HepG2 (cell line): ENCODE data around the gene PARP16. TPM values are rescaled to one million over a fixed set of nuclear protein-coding genes. Genes with fewer than 3 reads are reported as not detected.

ENCODE experiments used
- ATAC-seq: fragments of 200-7000 bp; cut with Tn5 transposase; 3 replicates; pipeline ENCODE4 v1.9.1; 2020; ENCODE audit warnings: mild to moderate bottlenecking, moderate library complexity
- BruUV-seq: library from RNA; stranded (reverse); fragments of 400-500 nt; replicated peaks from 2 replicates; lab custom pipeline; 2021; lab: Mats Ljungman, UMichigan
- CTCF ChIA-PET: fragments of 300-600 bp; formaldehyde crosslinking; extraction: SDS; loops from one replicate; lab custom pipeline; 2021; ENCODE audit warnings: low total read pairs, inconsistent platforms, low intra/inter-chr PET ratio; lab: Yijun Ruan, JAX
- POLR2A ChIA-PET: fragments of 350-600 bp; sonication (Branson Sonifier 250); formaldehyde crosslinking; loops from one replicate; lab custom pipeline; 2020; ENCODE audit warnings: antibody characterized with exemption, inconsistent platforms; lab: Yijun Ruan, JAX
- DNase-seq: peaks from one replicate; pipeline ENCODE4 v3.0.0-alpha.2; 2015; ENCODE audit warnings: low spot score
- FAIRE-seq: peaks from 3 replicates; lab custom pipeline; 2011; peaks lifted over from hg19 to GRCh38; lab: Jason Lieb, UNC
- H2AFZ ChIP-seq: one replicate; pipeline ENCODE4 v1.6.1; 2011; ENCODE audit warnings: low read length, inconsistent platforms
- H3K27ac ChIP-seq: fragments of 300-600 bp; 3 replicates; pipeline ENCODE4 v1.8.0; 2011; ENCODE audit warnings: mixed run types, mild to moderate bottlenecking, mixed read lengths, low read length, inconsistent platforms; ENCODE audit not compliant: insufficient read depth; ENCODE audit errors: extremely low read length
- H3K27me3 ChIP-seq, 2 experiments: fragments of 200-600 bp in 1 of 2; 2 replicates in 1 of 2; 3 replicates in 1 of 2; pipeline versions ENCODE4 v1.6.0 to v1.8.0; 2011; ENCODE audit warnings: low read length in 2 of 2, mild to moderate bottlenecking in 2 of 2, moderate library complexity in 2 of 2, inconsistent platforms in 1 of 2; ENCODE audit not compliant: insufficient read depth in 2 of 2, control insufficient read depth in 1 of 2
- H3K36me3 ChIP-seq, 2 experiments: fragments of 200-600 bp in 1 of 2; replicated peaks in 1 of 2; 2 replicates in 1 of 2; 3 replicates in 1 of 2; pipeline versions ENCODE4 v1.5.1 to v1.8.0; 2011; ENCODE audit warnings: low read length in 2 of 2, inconsistent platforms in 1 of 2; ENCODE audit not compliant: insufficient read depth in 2 of 2, control insufficient read depth in 1 of 2
- H3K4me1 ChIP-seq: 2 replicates; pipeline ENCODE4 v1.5.1; 2012; ENCODE audit warnings: low read length, inconsistent platforms; ENCODE audit not compliant: insufficient read depth
- H3K4me2 ChIP-seq: 2 replicates; pipeline ENCODE4 v1.6.0; 2011; ENCODE audit warnings: low read depth, low read length, inconsistent platforms
- H3K4me3 ChIP-seq, 3 experiments: fragments of 200-600 bp in 1 of 3; sonication (generic), shearing (Covaris generic) in 1 of 3; replicated peaks in 1 of 3; 2 replicates each; pipeline ENCODE4 v1.5.1; 2011 to 2016; ENCODE audit warnings: low read length in 3 of 3, inconsistent platforms in 2 of 3, low read depth in 2 of 3, mild to moderate bottlenecking in 2 of 3, control low read depth in 1 of 3, mixed read lengths in 1 of 3; ENCODE audit not compliant: insufficient read depth in 1 of 3
- H3K79me2 ChIP-seq: one replicate; pipeline ENCODE4 v1.6.1; 2011; ENCODE audit warnings: low read length, inconsistent platforms; ENCODE audit not compliant: insufficient read depth
- H3K9ac ChIP-seq: 2 replicates; pipeline ENCODE4 v1.6.0; 2011; ENCODE audit warnings: mild to moderate bottlenecking, low read depth, low read length, inconsistent platforms; ENCODE audit not compliant: insufficient read depth
- H3K9me3 ChIP-seq: 2 replicates; pipeline ENCODE4 v1.5.1; 2012; ENCODE audit warnings: mild to moderate bottlenecking, low read length
- H4K20me1 ChIP-seq: 2 replicates; pipeline ENCODE4 v1.6.0; 2011; ENCODE audit warnings: inconsistent platforms, mild to moderate bottlenecking, low read length, moderate library complexity; ENCODE audit not compliant: insufficient read depth
- BHLHE40 ChIP-seq: IDR thresholded peaks from 2 replicates; pipeline ENCODE4 v1.6.1; 2011; ENCODE audit warnings: low read length, improper control_type of control experiment
- HDAC1 ChIP-seq: sonication (generic); formaldehyde crosslinking; IDR thresholded peaks from 2 replicates; pipeline ENCODE4 v1.5.1; 2020; ENCODE audit warnings: mild to moderate bottlenecking, missing genetic modification reagents
- KMT2A ChIP-seq: sonication (generic); formaldehyde crosslinking; IDR thresholded peaks from 2 replicates; pipeline ENCODE4 v1.4.0; 2020; ENCODE audit warnings: missing genetic modification reagents
- MTA1 ChIP-seq: sonication (generic); formaldehyde crosslinking; IDR thresholded peaks from 2 replicates; pipeline ENCODE4 v1.4.0; 2020; ENCODE audit warnings: missing genetic modification reagents, mild to moderate bottlenecking, borderline replicate concordance
- MTA3 ChIP-seq: sonication (generic); formaldehyde crosslinking; IDR thresholded peaks from 2 replicates; pipeline ENCODE4 v1.4.0; 2020; ENCODE audit warnings: missing genetic modification reagents
- MYPOP ChIP-seq: sonication (generic); formaldehyde crosslinking; IDR thresholded peaks from 2 replicates; pipeline ENCODE4 v1.8.1; 2023; ENCODE audit warnings: mild to moderate bottlenecking, moderate library complexity, missing genetic modification reagents
- NFYC ChIP-seq: IDR thresholded peaks from 2 replicates; pipeline ENCODE4 v1.6.1; 2016; ENCODE audit warnings: missing genetic modification reagents, missing compliant biosample characterization
- PHF21A ChIP-seq: sonication (generic); formaldehyde crosslinking; IDR thresholded peaks from 2 replicates; pipeline ENCODE4 v1.5.0; 2020; ENCODE audit warnings: mild to moderate bottlenecking, missing genetic modification reagents
- SATB2 ChIP-seq: sonication (generic); formaldehyde crosslinking; IDR thresholded peaks from 2 replicates; pipeline ENCODE4 v1.5.0; 2020; ENCODE audit warnings: missing genetic modification reagents
- SNAPC2 ChIP-seq: sonication (generic); formaldehyde crosslinking; IDR thresholded peaks from 2 replicates; pipeline ENCODE4 v1.8.1; 2022; ENCODE audit warnings: mild to moderate bottlenecking, missing genetic modification reagents
- TCF7L2 ChIP-seq: IDR thresholded peaks from 2 replicates; pipeline ENCODE4 v1.6.1; 2011; ENCODE audit warnings: mild to moderate bottlenecking, low read depth, low read length, moderate library complexity
- TEAD3 ChIP-seq: optimal IDR thresholded peaks from 2 replicates; pipeline ENCODE3; 2016; ENCODE audit warnings: borderline replicate concordance
- TMF1 ChIP-seq: sonication (generic); formaldehyde crosslinking; IDR thresholded peaks from 2 replicates; pipeline ENCODE4 v1.8.1; 2022; ENCODE audit warnings: low read depth, missing genetic modification reagents
- ZFAT ChIP-seq: sonication (generic); formaldehyde crosslinking; conservative IDR thresholded peaks from 2 replicates; pipeline ENCODE4 v1.8.1; 2023; ENCODE audit warnings: missing genetic modification reagents, inconsistent platforms
- ZFX ChIP-seq: sonication (generic); formaldehyde crosslinking; IDR thresholded peaks from 2 replicates; pipeline ENCODE4 v1.4.0; 2020; ENCODE audit warnings: mild to moderate bottlenecking, low read depth, missing genetic modification reagents, moderate library complexity
- ZNF337 ChIP-seq: sonication (generic); formaldehyde crosslinking; IDR thresholded peaks from 2 replicates; pipeline ENCODE4 v1.5.1; 2020; ENCODE audit warnings: missing genetic modification reagents, low read depth, mild to moderate bottlenecking, borderline replicate concordance
- ZNF34 ChIP-seq: sonication (generic); formaldehyde crosslinking; IDR thresholded peaks from 2 replicates; pipeline ENCODE4 v1.4.0; 2020; ENCODE audit warnings: mild to moderate bottlenecking, missing genetic modification reagents, borderline replicate concordance
- ZNF350 ChIP-seq: sonication (generic); formaldehyde crosslinking; IDR thresholded peaks from 2 replicates; pipeline ENCODE4 v1.4.0; 2020; ENCODE audit warnings: mild to moderate bottlenecking, low read depth, missing genetic modification reagents, borderline replicate concordance
- ZNF44 ChIP-seq: sonication (generic); formaldehyde crosslinking; IDR thresholded peaks from 2 replicates; pipeline ENCODE4 v1.5.1; 2020; ENCODE audit warnings: mild to moderate bottlenecking, missing genetic modification reagents
- ZNF564 ChIP-seq: sonication (generic); formaldehyde crosslinking; IDR thresholded peaks from 2 replicates; pipeline ENCODE4 v1.8.1; 2023; ENCODE audit warnings: mild to moderate bottlenecking, missing genetic modification reagents
- ZNF768 ChIP-seq: sonication (generic); formaldehyde crosslinking; IDR thresholded peaks from 2 replicates; pipeline ENCODE4 v1.4.0; 2020; ENCODE audit warnings: missing genetic modification reagents
- WGBS: methylation state at CpG from one replicate; pipeline ENCODE4 v1.1.6; 2017; ENCODE audit warnings: low lambda C conversion rate; 5-methylcytosine and 5-hydroxymethylcytosine counted together
- in situ Hi-C: cut with HindIII; loops from 2 replicates; pipeline ENCODE4 v1.10.0; 2017; ENCODE audit warnings: low pct_unique_long_range_greater_than_20kb; ENCODE audit not compliant: extremely low pct_ligation_motif_present
- intact Hi-C: fragments of 100-400 bp; cut with micrococcal nuclease; formaldehyde crosslinking; loops from one replicate; pipeline ENCODE4 v1.10.0; 2022; ENCODE audit not compliant: unreplicated experiment
- polyA plus RNA-seq, 8 experiments: library from polyadenylated mRNA; depleted of rRNA in 3 of 8; stranded (reverse) in 7 of 8; unstranded in 1 of 8; fragments of >200 nt; fragmentation: Illumina TruSeq in 4 of 8; extraction: Trizol in 4 of 8; gene quantifications; 2 replicates each; pipeline versions ENCODE4 v1.2.1 to v1.2.3, GENCODE V29; 2011 to 2016; ENCODE audit warnings: low read depth in 4 of 8, missing spikeins in 1 of 8, mixed read lengths in 1 of 8; ENCODE audit not compliant: insufficient read depth in 1 of 8
- total RNA-seq, 5 experiments: library from RNA; depleted of rRNA; stranded (reverse); fragments of >200 nt; fragmentation: Illumina TruSeq; extraction: Trizol; gene quantifications; 2 replicates each; pipeline ENCODE4 v1.2.3, GENCODE V29; 2016; ENCODE audit warnings: low read depth in 1 of 5

The PARP16 gene
- total and polyA plus RNA-seq, 2 of the 13 experiments (the other 11 are each of a cell fraction or from before 2014, with no cell fraction given) = 6.8 to 7.6 TPM

GRCh38 chr15:65286069-65286703 lies 497 bp downstream of the PARP16 start (continued):
- TF ChIP-seq MYPOP (CRISPR knock-in tag) (peak; percentile 60; the same call in 1 of the 2 replicates), ZNF768 (CRISPR knock-in tag) (peak; percentile 28; the same call in 1 of the 2 replicates), ZFX (CRISPR knock-in tag) (peak; percentile 98), TMF1 (CRISPR knock-in tag) (0 out of 2 replicates have a peak, but pooled peaks have one; percentile 13), HDAC1 (CRISPR knock-in tag) (peak; percentile 80), NFYC (CRISPR knock-in tag) (no peak), ZNF564 (CRISPR knock-in tag) (0 out of 2 replicates have a peak, but pooled peaks have one; percentile 49), ZNF337 (CRISPR knock-in tag) (no peak), ZNF44 (0 out of 2 replicates have a peak, but pooled peaks have one; percentile 19)
- TF ChIP-seq, all 625 proteins: peak for 200

GRCh38 chr15:65285291-65286068 lies 1.2 kb downstream of the PARP16 start:
- peak overlapping the region; percentile 53 to 82 (median 78) for H3K4me3 ChIP-seq
- in situ Hi-C loops (no loop called here), intact Hi-C loops (no loop called here)
- H4K20me1 ChIP-seq = no peaks in the 10 kb centered on the region
- ChIA-PET CTCF (no interaction called here), POLR2A (interaction anchor here (0.7 to 3.8 kb wide), 10 partner anchors 11 to 240 kb away, joined by 3 to 46 read pairs (median 12); partner anchors contain the start of genes CLPX, RNU5B-1 and SLC51B)
- peaks cover 46% of the 10 kb centered on the region for H3K4me1 ChIP-seq
- H3K9me3 ChIP-seq = no peaks in the 10 kb centered on the region
- BruUV-seq = TSS peak; percentile 69
- FAIRE-seq (peak; percentile 8), ATAC-seq (no peak), DNase-seq (no peak)
- H3K36me3 ChIP-seq = no peaks in the 10 kb centered on the region
- H3K27ac ChIP-seq = peak overlapping the region; percentile 88
- H3K4me2 ChIP-seq = peak overlapping the region; percentile 93
- H3K9ac ChIP-seq = peak overlapping the region; percentile 75
- peaks cover 2% of the 10 kb centered on the region for H3K79me2 ChIP-seq
- WGBS = 57% methylated on average over 10 of the region's 10 CpGs
- peak overlapping the region; percentile 70 for H2AFZ ChIP-seq
- H3K27me3 ChIP-seq = no peaks in the 10 kb centered on the region; a peak in 1 of 5 replicates
- no peak for TF ChIP-seq BHLHE40
- no peak for TF ChIP-seq SNAPC2 (CRISPR knock-in tag)
- TF ChIP-seq KMT2A = no peak
- no peak for TF ChIP-seq TCF7L2
- TF ChIP-seq MTA1 = no peak
- TF ChIP-seq ZNF34 (CRISPR knock-in tag) = 0 out of 2 replicates have a peak, but pooled peaks have one; percentile 9
- TF ChIP-seq ZFAT (CRISPR knock-in tag) = no peak
- 0 out of 2 replicates have a peak, but pooled peaks have one; percentile 12 for TF ChIP-seq PHF21A (CRISPR knock-in tag)
- no peak for TF ChIP-seq TEAD3
- no peak for TF ChIP-seq ZNF350 (CRISPR knock-in tag)
- no peak for TF ChIP-seq SATB2 (CRISPR knock-in tag)
- no peak for TF ChIP-seq MTA3
